H9 (cell line): ENCODE measurements around the gene SYT2. TPM values are rescaled to one million over a fixed set of nuclear protein-coding genes. Genes with fewer than 3 reads are reported as not detected.

ENCODE experiments used
- DNase-seq: peaks from one replicate; pipeline ENCODE4 v3.0.0-alpha.2; 2017
- H2AFZ ChIP-seq: one replicate; pipeline ENCODE4 v1.6.1; 2013; ENCODE audit warnings: mild to moderate bottlenecking, low read length, control low read depth, moderate library complexity
- H2AK5ac ChIP-seq: 2 replicates; pipeline ENCODE4 v1.6.1; 2013; ENCODE audit warnings: low read length, control low read depth, mixed read lengths; ENCODE audit not compliant: insufficient read length
- H2BK120ac ChIP-seq: one replicate; pipeline ENCODE4 v1.6.1; 2013; ENCODE audit warnings: low read depth, mild to moderate bottlenecking, low read length, control low read depth, inconsistent platforms; ENCODE audit not compliant: poor library complexity, severe bottlenecking
- H2BK12ac ChIP-seq: 2 replicates; pipeline ENCODE4 v1.6.1; 2013; ENCODE audit warnings: low read length, control low read depth, mixed read lengths, low read depth; ENCODE audit not compliant: insufficient read length
- H2BK15ac ChIP-seq: 2 replicates; pipeline ENCODE4 v1.6.1; 2013; ENCODE audit warnings: low read depth, low read length, control low read depth
- H2BK20ac ChIP-seq: one replicate; pipeline ENCODE4 v1.6.1; 2013; ENCODE audit warnings: low read depth, mild to moderate bottlenecking, low read length, control low read depth, inconsistent platforms; ENCODE audit not compliant: poor library complexity, severe bottlenecking
- H2BK5ac ChIP-seq: 2 replicates; pipeline ENCODE4 v1.6.1; 2013; ENCODE audit warnings: low read length, control low read depth, mixed read lengths; ENCODE audit not compliant: insufficient read length
- H3K14ac ChIP-seq: 2 replicates; pipeline ENCODE4 v1.6.1; 2013; ENCODE audit warnings: low read length, control low read depth; ENCODE audit not compliant: insufficient read depth
- H3K18ac ChIP-seq: 2 replicates; pipeline ENCODE4 v1.6.1; 2013; ENCODE audit warnings: low read depth, mild to moderate bottlenecking, mixed read lengths, low read length, control low read depth; ENCODE audit not compliant: insufficient read length
- H3K23ac ChIP-seq: 2 replicates; pipeline ENCODE4 v1.6.1; 2013; ENCODE audit warnings: low read length, control low read depth, mixed read lengths, low read depth; ENCODE audit not compliant: insufficient read length
- H3K23me2 ChIP-seq: 2 replicates; pipeline ENCODE4 v1.6.1; 2013; ENCODE audit warnings: low read depth, mild to moderate bottlenecking, mixed read lengths, low read length, control low read depth; ENCODE audit not compliant: insufficient read length, poor library complexity, severe bottlenecking
- H3K27ac ChIP-seq: 2 replicates; pipeline ENCODE4 v1.5.1; 2013; ENCODE audit warnings: low read length, control low read depth, mixed read lengths, low read depth; ENCODE audit not compliant: insufficient read length
- H3K27me3 ChIP-seq: 2 replicates; pipeline ENCODE4 v1.6.1; 2013; ENCODE audit warnings: low read length, control low read depth, inconsistent platforms; ENCODE audit not compliant: insufficient read depth
- H3K4ac ChIP-seq: 2 replicates; pipeline ENCODE4 v1.6.1; 2013; ENCODE audit warnings: low read depth, mild to moderate bottlenecking, control low read depth, inconsistent platforms, low read length, moderate library complexity
- H3K4me1 ChIP-seq: 2 replicates; pipeline ENCODE4 v1.6.1; 2013; ENCODE audit warnings: low read length, control low read depth, inconsistent platforms; ENCODE audit not compliant: insufficient read depth
- H3K4me2 ChIP-seq: 2 replicates; pipeline ENCODE4 v1.6.1; 2013; ENCODE audit warnings: low read length, control low read depth, mixed read lengths; ENCODE audit not compliant: insufficient read length, insufficient read depth
- H3K56ac ChIP-seq: 2 replicates; pipeline ENCODE4 v1.6.1; 2013; ENCODE audit warnings: low read depth, mild to moderate bottlenecking, mixed read lengths, low read length, control low read depth; ENCODE audit not compliant: insufficient read length
- H3K79me1 ChIP-seq: 2 replicates; pipeline ENCODE4 v1.6.1; 2013; ENCODE audit warnings: low read depth, mild to moderate bottlenecking, moderate library complexity, low read length, control low read depth, inconsistent platforms; ENCODE audit not compliant: insufficient read depth, poor library complexity, severe bottlenecking
- H3K79me2 ChIP-seq: 2 replicates; pipeline ENCODE4 v1.6.1; 2013; ENCODE audit warnings: low read length, control low read depth, inconsistent platforms; ENCODE audit not compliant: insufficient read depth
- H3K9ac ChIP-seq: 2 replicates; pipeline ENCODE4 v1.6.1; 2013; ENCODE audit warnings: low read length, control low read depth, mixed read lengths; ENCODE audit not compliant: insufficient read length; ENCODE audit errors: extremely low read depth
- H3K9me3 ChIP-seq: one replicate; pipeline ENCODE4 v1.6.1; 2013; ENCODE audit warnings: low read depth, low read length, inconsistent platforms; ENCODE audit not compliant: control insufficient read depth
- H3T11ph ChIP-seq: one replicate; pipeline ENCODE4 v1.6.1; 2013; ENCODE audit warnings: mild to moderate bottlenecking, low read length, control low read depth, inconsistent platforms
- H4K20me1 ChIP-seq: one replicate; pipeline ENCODE4 v1.6.1; 2013; ENCODE audit not compliant: control insufficient read depth, insufficient read length, insufficient read depth
- H4K5ac ChIP-seq: 2 replicates; pipeline ENCODE4 v1.6.1; 2013; ENCODE audit warnings: low read depth, mild to moderate bottlenecking, mixed read lengths, low read length, control low read depth; ENCODE audit not compliant: insufficient read length
- H4K8ac ChIP-seq: replicated peaks from 2 replicates; pipeline ENCODE4 v1.6.1; 2013; ENCODE audit warnings: low read length, control low read depth, mixed read lengths, low read depth; ENCODE audit not compliant: insufficient read length
- H4K91ac ChIP-seq: 2 replicates; pipeline ENCODE4 v1.6.1; 2013; ENCODE audit warnings: low read depth, mild to moderate bottlenecking, moderate library complexity, mixed read lengths, low read length, control low read depth; ENCODE audit not compliant: insufficient read length
- H3K27ac Mint-ChIP-seq, 3 experiments: 2 replicates in 2 of 3; 3 replicates in 1 of 3; pipeline ENCODE4 v1.8.0; 2020 to 2021; ENCODE audit warnings: mixed read lengths in 3 of 3, mild to moderate bottlenecking in 1 of 3, moderate library complexity in 1 of 3
- H3K27me3 Mint-ChIP-seq: 2 replicates; pipeline ENCODE4 v1.8.0; 2021; ENCODE audit warnings: low read depth, mild to moderate bottlenecking, moderate library complexity, mixed read lengths
- H3K36me3 Mint-ChIP-seq, 3 experiments: 2 replicates in 2 of 3; 3 replicates in 1 of 3; pipeline ENCODE4 v1.8.0; 2020 to 2021; ENCODE audit warnings: low read depth in 3 of 3, mixed read lengths in 3 of 3; ENCODE audit not compliant: insufficient read depth in 1 of 3
- H3K4me1 Mint-ChIP-seq, 2 experiments: 2 replicates each; pipeline ENCODE4 v1.8.0; 2020; ENCODE audit warnings: mixed read lengths in 2 of 2
- H3K4me3 Mint-ChIP-seq, 2 experiments: 2 replicates in 1 of 2; 3 replicates in 1 of 2; pipeline ENCODE4 v1.8.0; 2020 to 2021; ENCODE audit warnings: mild to moderate bottlenecking in 2 of 2, mixed read lengths in 2 of 2, moderate library complexity in 1 of 2
- H3K9me3 Mint-ChIP-seq, 2 experiments: 2 replicates in 1 of 2; 3 replicates in 1 of 2; pipeline ENCODE4 v1.8.0; 2020; ENCODE audit warnings: mild to moderate bottlenecking in 2 of 2, mixed read lengths in 2 of 2, moderate library complexity in 1 of 2
- WGBS: extraction: QIAGEN DNeasy Blood & Tissue Kit; methylation state at CpG from one replicate; pipeline ENCODE4 v1.1.7; 2013; ENCODE audit warnings: missing lambda C conversion rate, low lambda C conversion rate, mixed read lengths; ENCODE audit not compliant: insufficient read length; ENCODE audit errors: extremely low coverage; 5-methylcytosine and 5-hydroxymethylcytosine counted together
- total RNA-seq: library from RNA; stranded (reverse); gene quantifications from 2 replicates; pipeline ENCODE4 v1.2.1, GENCODE V29; 2021
- TF ChIP-seq, protein P1 (sequence below): fragments of 200-600 bp; sonication (generic); conservative IDR thresholded peaks from 3 replicates; pipeline ENCODE4 v1.8.0; 2021; ENCODE audit warnings: antibody characterized with exemption, mild to moderate bottlenecking

SYT2 gene
- total RNA-seq, 1 experiment from 2014 or later: 3.3 TPM

DNA sequence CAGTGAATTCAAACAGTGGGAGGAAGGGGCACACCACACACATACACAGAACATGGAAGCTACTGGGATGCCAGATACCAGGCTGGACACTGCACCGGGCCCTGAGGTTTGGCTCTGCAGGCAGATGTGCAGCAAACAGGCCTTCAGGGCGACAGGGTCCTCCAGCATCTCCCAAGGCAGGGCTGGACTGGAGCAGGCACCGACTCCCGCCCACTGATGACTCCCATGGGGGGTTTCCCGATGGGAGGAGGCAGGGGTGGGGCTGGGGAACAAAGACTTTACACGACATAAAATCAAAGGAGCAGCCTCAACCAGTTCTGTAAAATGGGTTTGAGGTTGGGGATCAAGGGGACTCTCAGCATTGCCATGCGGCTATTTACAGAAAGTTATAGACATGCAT, 118.1 kb downstream of the SYT2 start:
- Histone ChIP-seq H2BK5ac (no peak overlapping the region), H3K4ac (no peak overlapping the region), H3K23me2 (no peaks in the 10 kb centered on the region), H4K5ac (no peak overlapping the region), H4K8ac (no peak overlapping the region), H3K14ac (no peak overlapping the region), H2BK120ac (no peak overlapping the region), H2BK20ac (no peak overlapping the region), H3K27me3 (no peaks in the 10 kb centered on the region), H3K56ac (no peak overlapping the region), H3K27ac (no peak overlapping the region), H3K18ac (no peak overlapping the region), H2AK5ac (no peak overlapping the region), H3K4me1 (no peaks in the 10 kb centered on the region), H2AFZ (no peak overlapping the region), H3K9ac (no peak overlapping the region), H3K23ac (no peak overlapping the region), H2BK12ac (no peak overlapping the region), H2BK15ac (no peak overlapping the region), H3K9me3 (no peaks in the 10 kb centered on the region), H3K79me2 (no peaks in the 10 kb centered on the region), H3K79me1 (no peaks in the 10 kb centered on the region), H3K4me2 (no peak overlapping the region), H4K91ac (no peak overlapping the region), H4K20me1 (no peaks in the 10 kb centered on the region), H3T11ph (no peak overlapping the region)
- no peaks in the 10 kb centered on the region; a peak in 3 of 7 replicates for H3K36me3 Mint-ChIP-seq
- DNase-seq: no peak
- no peak overlapping the region for H3K27ac Mint-ChIP-seq
- peaks cover 3% of the 10 kb centered on the region for H3K27me3 Mint-ChIP-seq
- H3K9me3 Mint-ChIP-seq: no peaks in the 10 kb centered on the region
- WGBS: no CpG with 5 or more reads among the region's 7 CpGs
- H3K4me1 Mint-ChIP-seq: peaks cover 2 to 13% of the 10 kb centered on the region in 2 experiments; a peak in 3 of 4 replicates
- H3K4me3 Mint-ChIP-seq: no peak overlapping the region
- TF ChIP-seq, protein P1, sequence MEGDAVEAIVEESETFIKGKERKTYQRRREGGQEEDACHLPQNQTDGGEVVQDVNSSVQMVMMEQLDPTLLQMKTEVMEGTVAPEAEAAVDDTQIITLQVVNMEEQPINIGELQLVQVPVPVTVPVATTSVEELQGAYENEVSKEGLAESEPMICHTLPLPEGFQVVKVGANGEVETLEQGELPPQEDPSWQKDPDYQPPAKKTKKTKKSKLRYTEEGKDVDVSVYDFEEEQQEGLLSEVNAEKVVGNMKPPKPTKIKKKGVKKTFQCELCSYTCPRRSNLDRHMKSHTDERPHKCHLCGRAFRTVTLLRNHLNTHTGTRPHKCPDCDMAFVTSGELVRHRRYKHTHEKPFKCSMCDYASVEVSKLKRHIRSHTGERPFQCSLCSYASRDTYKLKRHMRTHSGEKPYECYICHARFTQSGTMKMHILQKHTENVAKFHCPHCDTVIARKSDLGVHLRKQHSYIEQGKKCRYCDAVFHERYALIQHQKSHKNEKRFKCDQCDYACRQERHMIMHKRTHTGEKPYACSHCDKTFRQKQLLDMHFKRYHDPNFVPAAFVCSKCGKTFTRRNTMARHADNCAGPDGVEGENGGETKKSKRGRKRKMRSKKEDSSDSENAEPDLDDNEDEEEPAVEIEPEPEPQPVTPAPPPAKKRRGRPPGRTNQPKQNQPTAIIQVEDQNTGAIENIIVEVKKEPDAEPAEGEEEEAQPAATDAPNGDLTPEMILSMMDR: no peak
